HepG2 (cell line): ENCODE measurements around the gene ETFB. TPM values are rescaled to one million over a fixed set of nuclear protein-coding genes. Genes with fewer than 3 reads are reported as not detected.

Experiments used
- BORCS8-MEF2B ChIP-seq: sonication (generic); formaldehyde crosslinking; IDR thresholded peaks from 2 replicates; pipeline ENCODE4 v1.8.0; 2022; ENCODE audit warnings: mild to moderate bottlenecking, missing genetic modification reagents
- CENPX ChIP-seq: sonication (generic); formaldehyde crosslinking; IDR thresholded peaks from 2 replicates; pipeline ENCODE4 v1.9.0; 2021; ENCODE audit warnings: mild to moderate bottlenecking, missing genetic modification reagents, moderate library complexity
- CHCHD3 ChIP-seq: sonication (generic); formaldehyde crosslinking; IDR thresholded peaks from 2 replicates; pipeline ENCODE4 v1.8.0; 2022; ENCODE audit warnings: mild to moderate bottlenecking, missing genetic modification reagents, moderate library complexity
- CREM ChIP-seq, 2 experiments: sonication (generic) in 1 of 2; formaldehyde crosslinking in 1 of 2; IDR thresholded peaks; 2 replicates each; pipeline versions ENCODE4 v1.4.0 to v1.6.1; 2016 to 2020; ENCODE audit warnings: antibody characterized with exemption in 1 of 2, mild to moderate bottlenecking in 1 of 2, missing genetic modification reagents in 1 of 2
- GPN1 ChIP-seq: sonication (generic); formaldehyde crosslinking; IDR thresholded peaks from 2 replicates; pipeline ENCODE4 v1.5.1; 2020; ENCODE audit warnings: missing genetic modification reagents, borderline replicate concordance
- HNF1B ChIP-seq: sonication (generic); formaldehyde crosslinking; IDR thresholded peaks from 2 replicates; pipeline ENCODE4 v1.5.1; 2020; ENCODE audit warnings: mild to moderate bottlenecking, moderate library complexity, missing genetic modification reagents
- NCOR1 ChIP-seq: fragments of 200-600 bp; sonication (generic); IDR thresholded peaks from 2 replicates; pipeline ENCODE4 v1.7.0; 2017; ENCODE audit warnings: antibody characterized with exemption, low read length, borderline replicate concordance
- NFIC ChIP-seq: IDR thresholded peaks from 2 replicates; pipeline ENCODE4 v1.6.1; 2012; ENCODE audit warnings: mild to moderate bottlenecking, low read length, inconsistent platforms
- REL ChIP-seq: sonication (generic); formaldehyde crosslinking; conservative IDR thresholded peaks from 2 replicates; pipeline ENCODE4 v1.8.0; 2022; ENCODE audit warnings: mild to moderate bottlenecking, missing genetic modification reagents, moderate library complexity
- SP5 ChIP-seq: IDR thresholded peaks from 2 replicates; pipeline ENCODE4 v1.6.1; 2016; ENCODE audit warnings: low read depth, borderline replicate concordance
- SRF ChIP-seq: IDR thresholded peaks from 2 replicates; pipeline ENCODE4 v1.6.1; 2011; ENCODE audit warnings: mild to moderate bottlenecking, low read depth, low read length, moderate library complexity
- UBTF ChIP-seq: sonication (generic); formaldehyde crosslinking; IDR thresholded peaks from 2 replicates; pipeline ENCODE4 v1.4.0; 2020; ENCODE audit warnings: mild to moderate bottlenecking, missing genetic modification reagents
- ZBTB44 ChIP-seq: sonication (generic); formaldehyde crosslinking; IDR thresholded peaks from 2 replicates; pipeline ENCODE4 v1.4.0; 2020; ENCODE audit warnings: missing genetic modification reagents
- ZNF142 ChIP-seq: sonication (generic); formaldehyde crosslinking; IDR thresholded peaks from 2 replicates; pipeline ENCODE4 v1.4.0; 2020; ENCODE audit warnings: missing genetic modification reagents
- ZNF251 ChIP-seq: sonication (generic); formaldehyde crosslinking; IDR thresholded peaks from 2 replicates; pipeline ENCODE4 v1.9.0; 2021; ENCODE audit warnings: mild to moderate bottlenecking, missing genetic modification reagents
- ZNF570 ChIP-seq: sonication (generic); formaldehyde crosslinking; IDR thresholded peaks from 2 replicates; pipeline ENCODE4 v1.4.0; 2020; ENCODE audit warnings: mild to moderate bottlenecking, missing genetic modification reagents, borderline replicate concordance
- ZNF766 ChIP-seq: sonication (generic); formaldehyde crosslinking; IDR thresholded peaks from 2 replicates; pipeline ENCODE4 v1.5.0; 2020; ENCODE audit warnings: missing genetic modification reagents, borderline replicate concordance
- ZNF768 ChIP-seq: sonication (generic); formaldehyde crosslinking; IDR thresholded peaks from 2 replicates; pipeline ENCODE4 v1.4.0; 2020; ENCODE audit warnings: missing genetic modification reagents
- polyA plus RNA-seq, 8 experiments: library from polyadenylated mRNA; depleted of rRNA in 3 of 8; stranded (reverse) in 7 of 8; unstranded in 1 of 8; fragments of >200 nt; fragmentation: Illumina TruSeq in 4 of 8; extraction: Trizol in 4 of 8; gene quantifications; 2 replicates each; pipeline versions ENCODE4 v1.2.1 to v1.2.3, GENCODE V29; 2011 to 2016; ENCODE audit warnings: low read depth in 4 of 8, missing spikeins in 1 of 8, mixed read lengths in 1 of 8; ENCODE audit not compliant: insufficient read depth in 1 of 8
- total RNA-seq, 5 experiments: library from RNA; depleted of rRNA; stranded (reverse); fragments of >200 nt; fragmentation: Illumina TruSeq; extraction: Trizol; gene quantifications; 2 replicates each; pipeline ENCODE4 v1.2.3, GENCODE V29; 2016; ENCODE audit warnings: low read depth in 1 of 5

The ETFB gene
- total and polyA plus RNA-seq, 2 of the 13 experiments (the other 11 are each of a cell fraction or from before 2014, with no cell fraction given) = 678 to 1,314 TPM

GRCh38 chr19:51338563-51339312, 27.4 kb downstream of the ETFB start (continued):
- TF ChIP-seq UBTF (CRISPR knock-in tag) (peak; percentile 28; the same call in 1 of the 2 replicates), ZBTB44 (CRISPR knock-in tag) (no peak), SRF (no peak), SP5 (CRISPR knock-in tag) (peak; percentile 59), ZNF251 (CRISPR knock-in tag) (no peak), CREM (IDR thresholded peaks at IDR 0.05) (no peak), CREM (CRISPR knock-in tag; IDR thresholded peaks at IDR 0.05) (no peak), NCOR1 (no peak), ZNF570 (CRISPR knock-in tag) (no peak), REL (no peak), ZNF142 (no peak), ZNF766 (CRISPR knock-in tag) (no peak), CHCHD3 (CRISPR knock-in tag) (no peak), NFIC (no peak), GPN1 (CRISPR knock-in tag) (no peak), CENPX (CRISPR knock-in tag) (no peak), HNF1B (CRISPR knock-in tag) (peak; percentile 82), ZNF768 (CRISPR knock-in tag) (peak; percentile 46; the same call in 1 of the 2 replicates), BORCS8-MEF2B (CRISPR knock-in tag) (no peak)
